Small intestine (tissue), 7 donors: ENCODE results near the gene LRCH1. TPM values are rescaled to one million over a fixed set of nuclear protein-coding genes. Genes with fewer than 3 reads are reported as not detected.

Source experiments
- DNase-seq, 2 donors: peaks; one replicate each; pipeline versions ENCODE4 v3.0.0 to v3.0.0-alpha.2; 2013
- FAIRE-seq: peaks from 2 replicates; lab custom pipeline; 2012; peaks lifted over from hg19 to GRCh38; lab: Jason Lieb, UNC
- H3K27ac ChIP-seq, 3 donors: one replicate each; pipeline ENCODE4 v1.5.1; 2013; ENCODE audit warnings: low read length in 2 of 3, mild to moderate bottlenecking in 2 of 3, control low read depth in 1 of 3, inconsistent platforms in 1 of 3, low read depth in 1 of 3, moderate library complexity in 1 of 3
- H3K27me3 ChIP-seq, 3 donors: one replicate each; pipeline ENCODE4 v1.6.1; 2013; ENCODE audit warnings: low read length in 3 of 3, inconsistent platforms in 1 of 3; ENCODE audit not compliant: control insufficient read depth in 3 of 3, insufficient read depth in 3 of 3
- H3K36me3 ChIP-seq, 3 donors: one replicate each; pipeline ENCODE4 v1.6.1; 2013; ENCODE audit warnings: low read length in 3 of 3, inconsistent platforms in 1 of 3, low read depth in 1 of 3, mild to moderate bottlenecking in 1 of 3, moderate library complexity in 1 of 3; ENCODE audit not compliant: control insufficient read depth in 3 of 3, insufficient read depth in 2 of 3
- H3K4me1 ChIP-seq, 3 donors: one replicate each; pipeline ENCODE4 v1.6.1; 2013; ENCODE audit warnings: low read length in 2 of 3, inconsistent platforms in 1 of 3, low read depth in 1 of 3, mild to moderate bottlenecking in 1 of 3, moderate library complexity in 1 of 3; ENCODE audit not compliant: control insufficient read depth in 3 of 3, insufficient read depth in 2 of 3
- H3K4me3 ChIP-seq, 3 donors: one replicate each; pipeline ENCODE4 v1.5.1; 2013; ENCODE audit warnings: low read length in 3 of 3, control low read depth in 1 of 3, inconsistent platforms in 1 of 3, low read depth in 1 of 3, mild to moderate bottlenecking in 1 of 3, moderate library complexity in 1 of 3
- H3K9me3 ChIP-seq, 2 donors: one replicate each; pipeline ENCODE4 v1.6.1; 2013; ENCODE audit warnings: low read depth in 1 of 2, low read length in 1 of 2; ENCODE audit not compliant: control insufficient read depth in 2 of 2, insufficient read depth in 1 of 2
- WGBS, 3 donors: extraction: QIAGEN DNeasy Blood & Tissue Kit; methylation state at CpG; one replicate each; pipeline ENCODE4 v1.1.7; 2013; 5-methylcytosine and 5-hydroxymethylcytosine counted together
- polyA plus RNA-seq, 4 donors: library from polyadenylated mRNA; stranded (reverse) in 3 of 4; unstranded in 1 of 4; fragments of 200-250 nt in 3 of 4; fragments of 120-200 nt in 1 of 4; gene quantifications; one replicate each; pipeline versions ENCODE4 v1.2.1 to v1.2.3, GENCODE V29; 2013
- donor health status: healthy with polysubstance abuse.
- donor health status: control.
- donor health status: control.
- donor health status: Bipolar disorder and iron deficiency.
- donor health status: healthy.

Gene LRCH1
- polyA plus RNA-seq, 4 donors: 6.9 to 10.9 (median 7.0) TPM

DNA sequence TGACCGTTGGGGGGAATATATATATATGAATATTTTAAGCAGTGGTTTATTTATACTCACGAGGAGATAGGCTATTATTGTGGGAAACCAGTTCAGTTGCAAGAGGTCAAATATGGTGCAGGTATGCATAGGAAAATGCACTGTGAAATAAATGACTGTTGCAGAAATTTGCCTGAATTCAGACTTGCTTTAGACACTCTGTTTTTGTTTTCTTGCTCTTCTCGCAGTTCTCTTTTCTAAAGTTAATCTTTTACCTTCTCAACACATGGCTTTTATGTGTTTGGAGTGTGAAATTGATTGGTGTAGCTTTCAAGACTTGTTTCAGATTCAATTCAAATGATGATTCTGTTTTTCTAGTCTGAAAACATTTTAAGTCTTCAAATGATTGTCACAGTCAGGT, 109.7 kb downstream of the LRCH1 start:
- H3K27me3 ChIP-seq: no peaks in the 10 kb centered on the region
- H3K9me3 ChIP-seq: no peaks in the 10 kb centered on the region
- no peak for DNase-seq
- H3K4me3 ChIP-seq: no peak overlapping the region
- H3K27ac ChIP-seq: peak overlapping the region in 2 of 3 donors; percentile 10 to 22
- H3K4me1 ChIP-seq: peaks cover 12 to 59% (median 16%) of the 10 kb centered on the region in 3 donors
- FAIRE-seq: no peak
- 17 to 49% (median 29%) methylated on average over 3 of the region's 3 CpGs for WGBS, 3 donors
- no peaks in the 10 kb centered on the region for H3K36me3 ChIP-seq

DNA sequence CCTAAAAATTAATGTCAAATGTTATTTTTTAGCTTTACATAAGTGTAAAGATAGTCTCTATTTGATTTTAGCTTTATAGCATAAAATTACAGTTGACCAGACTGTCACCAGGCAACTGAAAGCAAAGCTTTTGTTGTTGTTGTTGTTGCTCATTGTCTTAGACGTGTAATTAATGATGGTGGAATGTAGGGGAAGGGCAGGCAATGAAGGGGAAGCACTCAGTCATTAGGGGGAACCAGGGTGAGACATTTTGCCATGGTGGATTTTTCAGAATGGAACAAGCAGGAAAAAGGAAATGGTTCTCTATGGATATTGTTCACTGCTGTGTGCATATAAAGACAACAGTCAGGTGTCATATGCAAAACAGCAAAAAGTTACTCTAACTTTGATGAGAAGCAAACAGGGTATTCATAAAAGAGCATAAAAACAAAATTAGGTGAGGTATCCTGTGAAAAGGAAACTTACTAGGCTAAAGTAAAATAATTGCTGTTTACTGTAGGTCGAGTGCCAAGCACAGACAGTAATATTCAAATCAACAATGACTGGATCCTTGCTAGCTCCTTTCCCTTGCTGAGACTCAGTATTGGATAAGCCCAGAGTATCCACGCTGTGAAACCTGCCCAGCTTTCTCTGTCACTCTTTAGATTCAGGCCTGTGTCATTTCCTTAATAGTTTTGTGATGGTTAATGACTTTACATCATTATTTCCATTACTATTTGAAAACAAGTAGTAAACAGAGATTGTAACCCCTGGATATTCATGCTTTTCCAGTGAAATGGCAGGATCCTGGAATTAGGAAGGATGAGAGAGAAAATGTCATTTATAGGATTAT, 110.5 kb downstream of the LRCH1 start:
- H3K4me3 ChIP-seq: no peak overlapping the region
- no peaks in the 10 kb centered on the region for H3K27me3 ChIP-seq
- peaks cover 12 to 63% (median 21%) of the 10 kb centered on the region in 3 donors for H3K4me1 ChIP-seq
- no peaks in the 10 kb centered on the region for H3K36me3 ChIP-seq
- no peak for FAIRE-seq
- no peak for DNase-seq
- no peaks in the 10 kb centered on the region for H3K9me3 ChIP-seq
- 32 to 37% (median 37%) methylated on average over 3 of the region's 3 CpGs for WGBS, 3 donors
- H3K27ac ChIP-seq: peak overlapping the region in 2 of 3 donors; percentile 22 to 31

DNA sequence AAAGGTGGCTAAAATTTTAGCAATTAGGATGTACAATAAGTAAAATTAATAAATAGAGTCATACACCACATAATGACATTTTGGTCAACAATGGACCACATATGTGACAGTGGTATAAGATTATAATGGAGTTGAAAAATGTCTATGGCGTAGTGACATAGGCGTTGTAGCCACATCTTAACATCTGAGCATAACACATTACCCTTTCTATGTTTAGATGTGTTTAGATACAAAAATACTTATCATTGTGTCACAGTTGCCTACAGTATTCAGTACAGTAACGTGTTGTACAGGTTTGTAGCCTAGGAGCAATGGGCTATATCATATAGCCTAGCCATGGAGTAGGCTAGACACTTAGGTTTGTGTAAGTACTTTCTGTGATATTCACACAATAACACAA, 111.2 kb downstream of the LRCH1 start:
- H3K27ac ChIP-seq: no peak overlapping the region
- DNase-seq: no peak
- H3K4me3 ChIP-seq: no peak overlapping the region
- WGBS, 3 donors: 96 to 99% (median 97%) methylated on average over 3 of the region's 3 CpGs
- no peaks in the 10 kb centered on the region for H3K9me3 ChIP-seq
- FAIRE-seq: no peak
- no peaks in the 10 kb centered on the region for H3K36me3 ChIP-seq
- no peaks in the 10 kb centered on the region for H3K27me3 ChIP-seq
- peaks cover 12 to 63% (median 21%) of the 10 kb centered on the region in 3 donors for H3K4me1 ChIP-seq

DNA sequence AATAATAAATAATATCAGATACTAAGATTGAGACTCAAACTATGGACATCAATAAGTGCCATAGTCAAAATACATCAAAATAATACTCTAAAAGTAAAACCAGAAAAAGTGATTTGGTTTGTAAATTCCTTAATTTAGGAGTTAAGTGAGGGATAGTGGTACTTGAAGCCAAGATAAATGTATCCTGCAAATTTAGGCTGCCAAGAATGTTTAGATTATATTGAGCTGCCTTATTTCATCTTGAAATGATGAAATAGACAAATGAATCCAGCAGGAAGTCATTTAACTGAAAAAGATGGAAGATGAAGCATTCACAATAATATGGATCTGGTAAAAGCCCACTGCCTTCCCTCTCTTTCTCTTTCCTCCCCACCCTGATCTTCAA, 112.3 kb downstream of the LRCH1 start:
- H3K4me1 ChIP-seq: peaks cover 12 to 60% (median 21%) of the 10 kb centered on the region in 3 donors
- no peak overlapping the region for H3K4me3 ChIP-seq
- peaks cover 0 to 3% (median 0%) of the 10 kb centered on the region in 3 donors for H3K36me3 ChIP-seq
- FAIRE-seq: peak; percentile 61
- H3K27ac ChIP-seq: peak overlapping the region; percentile 34 to 81 (median 42)
- no peaks in the 10 kb centered on the region for H3K9me3 ChIP-seq
- no peak for DNase-seq
- H3K27me3 ChIP-seq: no peaks in the 10 kb centered on the region

DNA sequence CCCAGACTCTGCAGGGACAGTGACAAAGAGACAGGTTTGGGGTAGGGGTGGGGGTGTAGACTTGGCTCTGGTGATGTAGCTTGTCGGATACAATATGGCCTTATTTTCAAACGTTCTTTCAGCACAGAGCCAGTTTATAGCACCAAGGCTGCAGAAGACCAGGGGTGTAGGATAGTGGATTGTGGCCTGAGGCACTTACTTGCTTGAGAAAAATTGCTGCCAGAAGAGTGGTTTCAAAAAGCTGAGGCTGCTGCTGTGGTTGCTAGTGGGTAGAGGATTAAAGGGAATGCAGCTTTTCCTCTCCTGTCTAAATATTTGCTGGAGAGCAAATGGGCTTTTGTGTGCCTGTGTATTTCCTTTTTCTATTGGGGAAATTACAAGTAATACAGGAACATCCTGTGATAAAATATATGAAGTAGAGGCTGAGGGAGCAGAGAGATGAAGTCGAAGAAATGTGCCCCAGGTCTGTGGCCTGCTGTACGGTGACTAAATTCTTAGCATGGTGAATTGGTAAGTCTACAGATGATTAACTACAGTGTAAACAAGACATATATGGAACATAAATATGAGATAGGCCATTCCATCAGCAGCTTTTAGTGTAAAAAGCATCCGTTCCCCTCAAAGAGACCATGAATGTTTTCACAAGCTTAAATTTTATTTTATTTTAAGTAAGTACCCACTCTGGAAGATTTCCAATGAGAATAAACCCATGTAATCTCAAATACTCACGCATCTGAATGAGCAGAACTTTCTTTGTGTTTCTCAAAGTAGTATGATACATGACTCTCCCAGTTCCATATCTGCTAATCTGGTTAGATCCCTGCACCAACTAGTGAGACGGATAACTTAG, 112.9 kb downstream of the LRCH1 start:
- DNase-seq: peak; percentile 53 to 65
- Histone ChIP-seq H3K36me3 (peaks cover 0 to 8% (median 0%) of the 10 kb centered on the region in 3 donors), H3K27me3 (no peaks in the 10 kb centered on the region), H3K4me1 (peaks cover 12 to 57% (median 21%) of the 10 kb centered on the region in 3 donors), H3K4me3 (no peak overlapping the region), H3K27ac (peak overlapping the region; percentile 34 to 81 (median 42)), H3K9me3 (no peaks in the 10 kb centered on the region)
- FAIRE-seq: no peak
- WGBS, 3 donors: 16 to 27% (median 23%) methylated on average over 7 of the region's 7 CpGs

DNA sequence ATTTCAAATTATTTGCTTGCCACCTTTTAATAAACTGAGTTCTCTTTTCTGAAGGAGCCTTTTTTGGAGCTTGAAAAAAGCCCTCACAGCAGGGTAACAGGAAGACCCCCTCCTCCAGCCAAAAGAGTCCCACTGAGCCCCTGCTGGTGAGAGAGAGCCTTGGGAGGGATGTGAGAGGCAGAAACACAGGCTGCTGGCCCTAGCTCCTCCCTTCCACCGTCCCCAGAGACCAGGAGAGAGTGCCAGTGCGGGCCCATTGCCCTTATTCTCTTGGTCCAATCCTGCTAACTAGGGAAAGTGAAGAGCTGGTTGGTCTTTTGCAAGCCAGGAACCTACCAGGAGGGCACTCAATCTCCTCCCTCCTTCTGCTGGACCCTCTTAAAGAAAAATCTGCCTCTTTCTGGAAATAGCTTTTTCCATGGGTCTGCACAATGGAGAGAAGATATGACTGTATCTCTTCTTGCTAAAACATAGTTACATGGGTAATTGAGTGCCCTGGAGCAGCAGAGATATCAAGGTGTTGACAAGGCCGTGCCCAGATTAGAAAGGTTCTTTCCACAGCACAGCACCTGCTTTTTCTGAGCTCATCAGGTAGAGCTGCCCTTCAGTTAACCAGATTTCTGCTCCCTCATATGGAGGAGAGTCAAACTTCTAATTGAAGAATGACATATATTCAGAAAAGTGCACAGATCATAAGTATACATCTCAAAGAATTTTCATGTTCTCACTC, 113.9 kb downstream of the LRCH1 start:
- Histone ChIP-seq H3K27me3 (no peaks in the 10 kb centered on the region), H3K9me3 (no peaks in the 10 kb centered on the region), H3K27ac (peak overlapping the region; percentile 60 to 86 (median 81)), H3K36me3 (peaks cover 0 to 13% (median 0%) of the 10 kb centered on the region in 3 donors), H3K4me3 (no peak overlapping the region), H3K4me1 (peaks cover 12 to 47% (median 21%) of the 10 kb centered on the region in 3 donors)
- WGBS, 3 donors: 53 to 62% (median 56%) methylated on average over 3 of the region's 3 CpGs
- DNase-seq (peak in 1 of 2 donors; percentile 53), FAIRE-seq (no peak)

DNA sequence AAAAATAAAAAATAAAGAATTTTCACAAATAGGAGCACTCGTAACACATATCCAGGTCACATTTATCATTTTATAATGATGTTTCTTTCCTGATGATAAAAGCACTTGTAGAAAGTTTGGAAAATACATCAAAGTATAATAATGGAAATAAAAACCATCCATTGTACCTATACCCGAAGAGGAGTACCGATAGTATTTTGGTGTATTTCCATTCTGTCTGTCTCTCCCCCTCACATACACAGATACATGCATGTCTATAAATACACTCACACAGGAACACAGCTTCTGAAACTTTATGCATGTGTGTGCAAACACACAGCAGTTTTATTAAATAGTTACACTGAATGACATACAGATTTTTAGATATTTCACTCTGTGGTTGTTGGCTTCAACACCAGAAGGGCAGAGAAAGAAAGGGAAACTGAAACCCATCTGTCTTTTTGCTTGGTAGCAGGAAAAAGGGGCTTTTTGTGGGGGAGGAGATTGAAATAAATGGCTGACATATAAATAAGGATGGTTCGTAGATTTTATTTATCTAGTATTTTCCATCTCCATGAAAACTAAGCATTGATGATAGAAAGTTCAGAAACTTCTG, 114.8 kb downstream of the LRCH1 start:
- peaks cover 9 to 41% (median 21%) of the 10 kb centered on the region in 3 donors for H3K4me1 ChIP-seq
- H3K27ac ChIP-seq: peak overlapping the region in 2 of 3 donors; percentile 25 to 73
- H3K4me3 ChIP-seq: no peak overlapping the region
- no peaks in the 10 kb centered on the region for H3K27me3 ChIP-seq
- DNase-seq: peak in 1 of 2 donors; percentile 22
- WGBS, 3 donors: 57 to 76% (median 68%) methylated on average over 4 of the region's 4 CpGs
- H3K36me3 ChIP-seq: peaks cover 0 to 17% (median 4%) of the 10 kb centered on the region in 3 donors
- no peak for FAIRE-seq
- no peaks in the 10 kb centered on the region for H3K9me3 ChIP-seq
